Umbilical cord (tissue), 2 donors: ENCODE results near the gene TEC. TPM values are rescaled to one million over a fixed set of nuclear protein-coding genes. Genes with fewer than 3 reads are reported as not detected.

Source experiments
- DNase-seq: peaks from one replicate; pipeline ENCODE4 v3.0.0-alpha.2; 2015; ENCODE audit warnings: low spot score
- total RNA-seq: library from RNA; depleted of rRNA; stranded (reverse); fragments of >200 nt; gene quantifications from one replicate; pipeline ENCODE4 v1.2.3, GENCODE V29; 2014; ENCODE audit warnings: low replicate concordance; ENCODE audit not compliant: insufficient read depth

TEC gene
- total RNA-seq, 1 donor from 2014 or later = 5.1 TPM

DNA sequence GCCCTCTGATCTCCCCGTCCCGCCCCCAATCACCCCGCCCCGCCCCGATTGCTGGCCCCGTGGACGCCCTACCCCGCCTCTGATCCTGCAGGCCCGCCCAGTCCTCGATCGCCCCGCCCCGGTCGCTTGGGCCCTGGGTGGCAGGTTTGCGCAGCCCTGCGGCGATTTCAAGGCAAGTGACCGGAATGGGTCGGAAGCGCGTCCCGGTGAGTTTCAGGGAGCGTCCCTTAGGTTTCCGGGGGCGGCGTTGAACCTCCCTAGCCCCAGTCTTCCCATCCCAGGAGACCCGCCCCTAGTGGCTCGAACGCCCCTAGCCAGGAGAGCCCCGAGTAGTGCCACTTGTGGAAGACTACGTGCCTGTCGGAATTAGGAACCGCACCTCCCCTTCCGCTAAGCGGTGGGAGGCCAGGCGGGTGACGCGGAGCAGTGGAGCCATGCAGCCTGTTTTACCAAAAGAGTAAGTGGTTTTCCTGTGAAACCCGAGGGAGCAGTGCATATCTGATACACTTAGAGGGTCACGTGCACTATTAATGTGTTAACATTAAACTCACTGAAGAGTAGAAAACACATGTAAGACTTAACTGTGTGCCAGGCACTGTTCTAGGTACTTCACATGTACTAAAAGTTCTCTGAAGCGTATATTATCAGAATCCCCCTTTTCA lies 354 bp upstream of the TEC start:
- DNase-seq = peak; percentile 78

DNA sequence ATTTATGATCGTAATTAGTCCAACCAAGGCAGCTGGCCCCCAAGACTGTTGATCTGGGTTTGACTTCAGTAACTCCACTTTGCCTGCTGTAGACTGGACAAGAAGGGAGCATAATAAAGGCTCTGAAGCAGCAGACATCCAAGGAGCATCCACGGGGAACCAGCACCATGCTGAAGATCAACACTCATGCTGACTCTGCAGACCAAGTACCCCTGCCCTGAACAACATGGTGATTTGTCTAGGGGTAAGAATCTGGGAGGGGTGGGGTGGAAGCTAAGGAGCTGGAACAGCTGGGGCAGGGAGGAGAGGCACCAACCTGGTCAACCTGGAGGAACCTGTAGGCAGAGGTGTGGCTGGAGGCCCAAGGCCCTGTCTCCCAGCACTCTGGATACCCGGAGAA lies 2.1 kb downstream of the TEC start:
- DNase-seq = no peak

DNA sequence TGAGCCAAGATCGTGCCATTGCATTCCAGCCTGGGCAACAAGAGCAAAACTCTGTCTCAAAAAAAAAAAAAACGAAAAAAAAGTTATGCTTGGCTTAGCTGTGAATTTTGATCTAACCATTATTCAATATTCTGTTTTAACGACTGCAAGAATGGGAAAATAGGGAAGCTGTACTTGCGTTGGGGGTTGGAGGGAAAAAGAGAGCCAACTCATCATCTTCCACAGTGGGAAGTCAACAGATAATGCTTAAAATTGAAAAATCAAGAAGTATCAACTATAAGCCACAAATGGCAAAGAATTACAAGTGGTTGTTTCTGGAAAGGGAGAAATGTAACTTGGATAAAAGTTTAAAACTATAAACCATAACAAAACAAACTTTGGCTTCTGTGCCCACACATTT lies 2.9 kb downstream of the TEC start:
- no peak for DNase-seq

DNA sequence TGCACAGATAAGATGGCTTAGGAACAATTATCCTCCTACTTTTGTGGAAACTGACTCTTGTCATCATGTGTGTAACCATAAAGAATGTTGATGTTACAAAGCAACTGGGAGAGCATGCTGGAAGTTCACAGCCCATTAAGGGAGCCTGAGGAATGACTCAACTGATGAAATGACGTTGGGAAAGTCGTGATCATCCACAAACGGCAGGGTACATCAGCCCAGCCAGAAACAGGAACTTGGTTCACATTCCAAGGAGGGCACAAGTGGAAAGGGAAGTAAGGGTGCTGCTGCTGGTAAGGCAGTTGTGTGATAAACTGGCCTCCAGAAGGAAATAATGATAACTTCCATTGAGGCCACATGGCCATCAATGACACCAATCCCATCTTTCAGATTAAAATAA lies 6.7 kb downstream of the TEC start:
- DNase-seq = no peak

DNA sequence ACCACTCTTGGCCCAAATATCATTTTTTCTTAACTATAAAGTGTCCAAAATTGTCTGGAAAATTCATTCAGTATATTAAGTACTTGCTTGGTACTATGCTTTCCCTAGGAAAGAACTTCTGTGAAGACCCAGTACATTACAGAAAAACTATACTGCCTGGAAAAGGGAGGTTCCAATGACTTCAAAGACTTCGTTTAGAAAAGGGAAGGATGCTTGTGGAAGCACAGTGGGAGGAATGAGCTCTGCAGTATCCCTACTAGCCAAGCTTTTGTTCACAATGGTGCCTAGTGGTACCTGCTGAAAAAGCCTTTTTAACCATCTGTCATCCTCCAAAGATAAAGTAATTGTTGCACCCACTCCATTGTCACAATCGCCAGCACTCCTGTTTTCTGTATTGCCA lies 7.2 kb downstream of the TEC start:
- no peak for DNase-seq

DNA sequence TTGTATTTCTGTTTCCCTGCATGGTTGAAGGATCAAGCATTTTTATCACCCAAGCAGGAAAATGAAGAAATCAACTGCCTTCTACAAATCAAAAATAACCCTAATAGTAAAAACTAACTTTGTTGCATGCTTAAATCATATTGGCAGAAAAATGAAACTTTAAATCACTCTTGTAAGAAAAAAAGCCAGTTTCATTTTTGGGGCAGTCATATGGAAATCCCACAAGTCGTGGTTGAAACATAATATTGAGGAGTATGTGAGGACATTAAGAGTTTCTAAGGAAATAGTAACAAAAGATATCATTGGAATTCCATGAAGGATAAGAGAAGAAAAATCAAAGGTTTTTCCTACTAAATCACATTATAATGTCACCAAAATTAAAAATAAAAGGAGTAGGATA lies 8.4 kb downstream of the TEC start:
- DNase-seq = no peak

DNA sequence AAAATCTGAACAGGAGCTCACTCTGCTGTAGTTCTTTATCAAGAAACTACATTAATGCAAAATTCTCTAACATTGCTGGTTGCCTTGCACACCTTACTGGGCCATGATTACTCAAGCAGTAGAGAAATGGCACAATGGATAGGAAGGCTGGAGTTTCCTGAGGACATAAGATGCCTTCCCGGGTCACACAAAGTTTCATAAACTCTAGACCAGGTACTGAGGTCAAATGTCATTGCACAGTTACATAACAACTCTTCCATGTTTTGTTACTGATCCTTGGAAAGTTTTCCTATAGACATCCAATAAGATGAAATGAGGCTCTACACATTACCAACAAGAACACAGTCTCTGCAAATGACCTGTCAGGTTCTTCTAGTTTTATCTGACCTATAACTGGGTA lies 9.9 kb downstream of the TEC start:
- no peak for DNase-seq

DNA sequence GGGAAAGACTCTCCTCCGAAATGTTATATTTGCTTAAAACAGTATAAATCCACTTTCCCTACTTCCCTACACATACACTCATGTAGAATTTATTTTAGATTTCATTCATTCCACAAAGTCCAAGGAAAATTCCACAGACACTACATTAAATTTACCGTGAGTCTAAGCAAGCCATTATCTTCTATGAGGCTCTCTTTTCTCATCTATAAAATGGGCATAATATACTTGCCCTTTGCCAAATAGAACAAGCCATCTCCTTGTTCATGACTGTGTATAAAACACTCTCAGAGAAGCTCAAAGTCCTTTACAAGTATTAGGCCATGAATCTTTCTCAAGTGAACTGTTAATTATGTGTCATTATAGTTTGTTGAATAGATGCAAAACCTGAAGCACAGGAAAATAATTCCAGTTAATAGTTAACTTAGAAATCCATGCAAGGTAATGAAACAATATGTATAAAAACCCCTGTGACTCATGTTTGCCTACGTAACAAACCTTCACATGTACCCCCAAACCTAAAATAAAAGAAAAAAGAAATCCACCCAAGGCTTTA lies 10.7 kb downstream of the TEC start:
- DNase-seq = no peak

DNA sequence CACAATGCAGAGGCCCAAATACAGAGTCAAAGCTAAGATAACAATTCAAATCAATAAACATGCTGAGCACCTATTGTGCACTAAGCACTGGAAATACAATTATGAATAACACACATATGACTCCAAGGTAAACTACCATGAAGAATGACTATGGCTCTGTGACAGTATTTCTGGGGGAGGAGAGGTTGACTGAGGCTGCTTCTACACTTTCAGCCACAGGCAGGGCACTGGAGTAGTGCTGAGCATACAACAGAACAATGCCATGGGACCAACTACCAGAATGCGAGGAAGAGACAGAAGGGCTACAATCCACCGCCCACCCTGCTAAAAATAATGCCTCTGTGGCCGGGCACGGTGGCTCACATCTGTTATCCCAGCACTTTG lies 13.7 kb downstream of the TEC start:
- no peak for DNase-seq

DNA sequence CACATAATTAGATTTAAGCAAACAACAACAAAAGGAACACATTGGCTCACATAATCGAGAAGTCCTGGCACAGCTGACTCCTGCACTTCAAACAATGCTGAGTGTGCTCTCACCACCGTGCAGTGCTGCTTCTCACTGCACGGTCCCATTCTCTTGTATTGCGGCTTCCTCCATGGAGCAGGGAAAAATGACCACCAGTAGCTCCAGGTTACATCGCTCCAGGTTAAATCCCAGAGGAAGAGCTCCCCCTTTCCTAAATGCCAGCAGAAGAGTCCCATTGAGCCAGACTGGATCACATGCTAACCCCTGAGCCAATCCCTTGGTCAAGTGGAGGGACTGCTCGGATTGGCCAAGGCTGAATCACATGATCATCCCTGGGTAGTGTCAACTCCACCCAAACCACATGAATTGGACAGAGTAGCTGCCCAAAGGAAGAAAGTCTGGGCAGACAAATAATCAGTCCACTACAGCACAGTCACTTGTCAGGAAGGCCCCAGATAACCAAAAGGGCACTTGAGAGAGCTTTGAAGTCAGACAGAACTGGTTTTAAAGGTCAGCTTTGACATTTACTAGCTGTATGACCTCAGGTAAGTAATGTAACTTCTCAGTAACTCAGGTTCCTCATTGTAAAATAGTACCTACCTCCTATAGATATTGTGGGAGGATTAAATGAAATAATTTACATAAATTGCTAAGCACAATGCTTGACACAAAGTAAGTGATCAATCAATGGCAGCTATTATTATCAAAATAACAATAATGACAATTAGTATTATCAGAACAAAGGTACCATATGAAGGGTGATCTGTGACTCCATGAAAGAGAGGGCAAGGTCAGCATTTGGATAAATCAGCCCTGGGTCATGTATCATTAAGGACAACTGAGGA lies 14.3 kb downstream of the TEC start:
- DNase-seq = no peak

DNA sequence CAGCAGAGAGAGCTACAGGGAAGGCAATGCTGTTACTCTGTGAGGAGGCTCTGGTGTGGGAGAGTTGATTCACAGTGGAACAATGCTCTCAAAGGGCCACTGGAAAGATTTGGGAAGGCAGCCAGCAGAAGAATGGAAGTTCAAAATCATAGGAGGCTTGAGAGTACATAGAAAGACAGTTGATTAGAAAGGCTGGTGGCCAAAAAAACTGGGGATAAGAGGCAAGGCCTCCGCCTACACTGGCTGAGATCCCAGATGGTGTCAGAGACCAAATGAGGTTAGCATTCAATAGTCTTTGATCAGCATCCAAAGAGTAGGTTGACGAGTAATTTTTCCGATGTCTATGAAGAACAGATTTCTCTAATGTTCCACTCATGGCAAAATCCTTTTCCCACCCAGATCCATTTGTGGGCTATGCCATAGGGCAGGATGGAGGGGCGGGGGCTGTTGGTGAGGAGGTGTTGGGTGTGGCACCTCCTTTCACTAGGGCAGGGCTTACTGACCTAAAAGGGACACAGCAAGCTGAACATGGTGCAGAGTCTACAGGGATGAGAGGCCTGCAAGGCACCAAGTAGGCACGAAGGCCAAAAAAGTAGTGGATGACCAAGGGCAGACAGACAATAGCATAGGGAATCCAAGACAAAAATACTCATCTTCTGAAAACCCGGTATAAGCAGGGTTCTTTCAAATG lies 15.1 kb downstream of the TEC start:
- DNase-seq = no peak

DNA sequence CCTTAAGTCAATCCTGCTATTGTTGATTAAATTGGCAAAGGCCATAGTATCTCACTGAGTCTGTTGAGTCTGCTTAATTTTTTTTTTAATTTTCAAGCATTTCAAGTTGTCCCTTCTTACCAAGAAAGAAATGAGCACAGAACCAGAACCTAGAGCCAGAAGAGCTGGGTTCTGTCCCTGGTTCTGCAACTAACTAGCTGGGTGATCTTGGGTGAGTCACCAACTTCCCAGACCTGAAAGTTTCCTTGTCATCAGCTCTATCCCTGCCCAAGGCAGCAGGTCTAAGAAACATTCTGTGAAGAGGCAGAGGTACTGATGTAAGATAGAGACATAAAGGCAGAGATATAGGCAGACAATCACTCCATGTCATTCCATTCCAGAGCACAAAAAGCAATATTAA lies 17.3 kb downstream of the TEC start:
- DNase-seq = no peak

DNA sequence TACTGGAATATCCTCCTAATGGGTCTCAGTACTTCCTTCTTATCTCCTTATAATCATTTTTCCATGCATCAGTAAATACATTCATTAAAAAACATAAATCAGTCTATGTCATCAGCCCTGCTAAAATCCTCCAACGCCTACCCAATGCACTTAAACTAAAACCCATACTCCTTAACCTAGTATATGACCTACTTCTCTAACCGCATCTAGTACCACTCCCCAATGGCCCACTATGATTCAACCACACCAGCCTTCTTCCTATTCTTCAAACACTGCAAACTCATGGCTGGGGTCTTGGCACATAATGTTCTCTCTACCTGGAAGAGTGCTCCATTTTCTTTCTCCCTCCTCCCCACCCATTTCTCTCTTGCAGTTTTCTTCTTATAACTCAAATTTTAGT lies 18.7 kb downstream of the TEC start:
- no peak for DNase-seq

DNA sequence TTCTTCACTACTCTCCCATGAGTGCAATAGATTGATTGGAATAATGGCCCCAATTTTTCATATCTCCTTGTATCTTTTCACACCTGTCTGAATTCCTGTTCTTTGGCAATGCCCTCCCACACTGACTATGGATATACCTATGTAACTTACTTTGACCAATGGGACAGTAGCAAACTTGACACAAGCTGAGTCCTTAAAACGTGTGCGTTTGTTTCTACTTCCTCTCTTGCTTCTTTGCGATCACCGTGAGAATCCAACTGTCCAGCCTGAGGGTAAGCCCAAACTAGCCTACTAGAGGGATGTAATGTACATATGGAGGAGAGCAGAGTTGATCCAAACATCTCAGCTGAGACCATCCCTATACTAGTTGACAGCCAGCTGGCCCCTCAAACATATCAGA lies 19.3 kb downstream of the TEC start:
- DNase-seq = no peak

DNA sequence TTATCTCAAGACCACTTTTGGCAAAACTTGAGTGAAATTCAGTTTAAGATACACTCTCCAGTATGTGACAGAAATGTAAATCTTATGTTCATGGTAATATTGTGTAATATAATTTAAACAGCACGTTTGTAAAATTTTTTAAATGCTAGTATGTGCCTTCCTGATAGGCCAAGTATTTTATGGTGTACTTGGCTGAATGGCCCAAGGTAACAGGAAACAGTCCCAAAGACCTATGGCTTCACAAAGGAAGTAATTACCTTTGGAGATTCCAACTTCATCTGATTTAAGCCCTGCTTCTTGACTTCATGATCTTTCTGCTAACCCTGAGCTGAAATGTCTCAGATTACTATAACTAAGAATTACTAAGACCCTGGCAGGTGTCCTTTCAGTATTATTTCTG lies 20.3 kb downstream of the TEC start:
- DNase-seq = no peak

DNA sequence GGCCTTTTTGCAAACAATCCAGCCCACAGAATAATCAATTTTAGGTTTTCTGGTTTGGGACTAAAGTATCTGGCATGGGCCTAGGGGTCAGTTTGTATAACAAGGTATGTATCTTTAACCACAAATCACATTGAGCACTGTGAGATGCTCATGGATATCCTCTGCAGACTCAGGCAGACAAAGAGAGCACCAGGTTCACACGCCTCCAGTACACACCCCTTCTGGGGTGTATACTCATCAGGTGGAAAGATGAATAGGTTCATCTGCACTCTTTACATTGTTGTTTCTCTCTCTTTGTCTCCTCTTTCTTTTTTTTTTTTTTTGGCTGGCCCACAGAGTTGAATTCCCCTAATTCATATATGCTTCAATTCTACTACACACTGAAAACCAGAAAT lies 21.1 kb downstream of the TEC start:
- no peak for DNase-seq

DNA sequence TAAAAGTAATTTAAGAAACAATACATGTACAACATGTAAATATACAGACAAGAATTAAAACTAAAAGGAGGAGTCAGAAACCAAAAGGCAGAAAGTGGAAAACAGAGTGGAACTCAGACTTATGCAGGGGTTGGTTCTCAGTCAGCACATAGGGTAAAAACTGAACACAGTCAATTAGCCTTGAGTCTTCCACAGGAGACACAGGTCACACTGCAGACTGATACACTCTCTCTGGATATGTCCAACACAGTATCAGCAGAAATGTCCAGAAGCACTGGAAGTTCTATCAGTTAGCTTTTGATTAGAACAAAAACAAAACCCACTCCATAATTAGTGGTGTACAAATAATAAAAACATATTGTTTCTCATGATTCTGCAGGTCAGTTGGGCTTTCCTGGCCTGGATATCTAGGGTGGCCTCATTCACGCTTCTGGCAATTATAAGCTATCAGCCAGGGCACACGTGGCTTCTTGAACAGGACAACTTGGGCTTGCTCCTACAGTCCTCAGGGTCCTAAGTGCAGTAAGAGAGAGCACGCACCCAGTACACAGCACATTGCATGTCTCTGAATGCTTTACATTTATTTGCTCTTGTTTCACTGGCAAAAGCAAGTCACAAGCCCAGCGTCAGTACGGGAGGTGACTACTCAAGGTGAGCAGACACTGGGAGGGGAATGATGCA lies 21.6 kb downstream of the TEC start:
- no peak for DNase-seq

DNA sequence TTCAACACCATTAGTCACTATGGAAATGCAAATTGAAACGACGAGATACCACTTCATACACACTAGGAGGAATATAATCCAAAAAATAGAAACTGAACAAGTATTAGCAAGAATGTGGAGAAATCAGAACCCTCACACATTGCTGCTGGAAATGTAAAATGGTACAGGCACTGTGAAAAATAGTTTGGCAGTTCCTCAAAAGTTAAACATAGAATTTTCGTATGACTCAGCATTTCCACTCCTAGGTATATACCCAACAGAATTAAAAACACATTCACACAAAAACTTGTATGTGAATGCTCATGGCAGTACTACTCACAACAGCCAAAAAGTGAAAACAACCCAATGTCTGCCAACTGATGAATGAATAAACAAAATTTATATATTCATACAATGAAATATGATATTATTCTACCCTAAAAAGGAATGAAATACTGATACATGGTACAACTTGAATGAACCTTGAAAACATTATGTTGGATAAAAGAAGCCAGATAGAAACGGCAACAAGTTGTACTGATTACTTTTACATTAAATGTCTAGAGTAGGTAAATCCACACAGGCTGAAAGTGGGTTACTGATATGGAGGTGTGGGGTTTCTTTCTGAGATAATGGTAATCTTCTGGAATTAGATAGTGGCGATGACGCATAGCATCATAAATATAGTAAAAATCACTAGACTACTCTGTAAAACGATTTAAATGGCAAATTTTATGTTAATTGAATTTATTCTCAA lies 22.3 kb downstream of the TEC start:
- no peak for DNase-seq

DNA sequence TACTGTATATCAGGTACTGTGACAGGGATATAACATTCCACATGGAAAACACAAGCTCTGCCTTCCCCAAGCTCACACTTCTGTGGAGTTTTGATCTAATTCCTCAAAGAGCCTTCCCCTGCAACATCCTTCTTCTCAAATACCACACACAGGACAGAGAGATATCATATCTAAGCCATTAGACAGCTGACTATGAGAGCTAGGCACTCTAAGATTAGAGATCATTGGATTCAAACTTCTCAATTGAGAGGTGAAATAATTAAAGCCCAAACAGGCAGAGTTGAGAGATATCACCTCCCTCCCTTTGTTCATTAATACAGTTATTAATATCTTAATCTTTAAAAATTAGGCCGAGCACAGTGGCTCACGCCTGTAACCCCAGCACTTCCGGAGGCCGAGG lies 25.0 kb downstream of the TEC start:
- no peak for DNase-seq

DNA sequence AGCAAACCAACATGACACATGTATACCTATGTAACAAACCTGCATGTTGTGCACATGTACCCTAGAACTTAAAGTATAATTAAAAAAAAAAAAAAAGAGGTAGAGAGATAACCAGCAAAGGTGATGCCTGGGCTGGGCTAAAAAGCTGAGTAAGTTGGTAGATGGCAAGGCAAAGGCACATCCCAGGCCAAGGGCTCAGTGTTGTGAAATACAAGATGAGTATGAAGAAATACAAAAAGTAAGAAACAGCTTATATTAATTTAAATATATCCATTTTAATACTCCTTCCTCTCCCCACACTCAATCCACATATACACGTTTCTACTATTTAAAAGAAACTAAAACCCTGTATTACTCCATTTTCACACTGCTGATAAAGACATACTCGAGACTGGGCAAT lies 25.8 kb downstream of the TEC start:
- DNase-seq = no peak

DNA sequence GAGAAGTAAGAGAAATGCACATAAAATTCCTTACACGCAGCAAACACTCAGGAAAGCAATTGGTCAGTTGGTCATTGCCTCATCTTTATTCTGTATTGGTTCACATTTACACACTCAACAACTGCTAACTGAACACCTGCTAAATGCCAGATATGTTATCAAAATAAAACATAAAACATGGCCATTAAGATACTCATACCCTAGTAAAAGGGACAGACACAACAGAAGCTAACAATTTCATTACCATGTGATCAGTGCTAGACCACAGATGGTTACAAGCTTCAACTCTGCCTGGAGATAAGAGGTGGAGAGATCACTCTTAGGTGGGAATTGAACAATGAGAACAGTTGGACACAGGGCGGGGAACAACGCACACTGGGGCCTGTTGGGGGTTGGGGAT lies 26.2 kb downstream of the TEC start:
- no peak for DNase-seq
